22Rv1 (cell line): ENCODE results near the gene TPM4.

Experiments used
- CTCF ChIP-seq: fragments of 450-650 bp; IDR thresholded peaks from 2 replicates; pipeline ENCODE4 v1.5.1; 2017; ENCODE audit warnings: mild to moderate bottlenecking
- ZFX ChIP-seq: fragments of 450-650 bp; IDR thresholded peaks from 2 replicates; pipeline ENCODE4 v1.6.1; 2017; ENCODE audit warnings: antibody characterized with exemption, borderline replicate concordance

GRCh38 chr19:16035601-16036297 is 40.5 kb upstream of the TPM4 start:
- TF ChIP-seq CTCF (no peak), ZFX (no peak)
